ENCODE results near the gene KDM4F. TPM values are rescaled to one million over a fixed set of nuclear protein-coding genes. Genes with fewer than 3 reads are reported as not detected.
"Not testable (repeated sequence)": the region's sequence is repeated elsewhere in the genome, so short reads cannot be mapped to it uniquely, and the experiment has no call there.

Gene KDM4F
- total and polyA plus RNA-seq, 9 donors = not detected

- Histone ChIP-seq H3K27me3 (no peaks in the 10 kb centered on the region), H3K9me3 (no peaks in the 10 kb centered on the region), H3K27ac (no peak overlapping the region), H3K36me3 (no peaks in the 10 kb centered on the region), H3K4me3 (no peak overlapping the region), H3K4me1 (ENCODE audit: insufficient read depth) (no peaks in the 10 kb centered on the region)
- no peak for DNase-seq
- 37 to 56% (median 51%) methylated on average over 2 of the region's 2 CpGs for WGBS, 3 donors
- intact Hi-C loops (cut with DNase I) = no loop called here
- TF ChIP-seq POLR2A (IDR thresholded peaks at IDR 0.05) (no peak), EP300 (IDR thresholded peaks at IDR 0.05) (no peak)
- TF ChIP-seq, protein P1, sequence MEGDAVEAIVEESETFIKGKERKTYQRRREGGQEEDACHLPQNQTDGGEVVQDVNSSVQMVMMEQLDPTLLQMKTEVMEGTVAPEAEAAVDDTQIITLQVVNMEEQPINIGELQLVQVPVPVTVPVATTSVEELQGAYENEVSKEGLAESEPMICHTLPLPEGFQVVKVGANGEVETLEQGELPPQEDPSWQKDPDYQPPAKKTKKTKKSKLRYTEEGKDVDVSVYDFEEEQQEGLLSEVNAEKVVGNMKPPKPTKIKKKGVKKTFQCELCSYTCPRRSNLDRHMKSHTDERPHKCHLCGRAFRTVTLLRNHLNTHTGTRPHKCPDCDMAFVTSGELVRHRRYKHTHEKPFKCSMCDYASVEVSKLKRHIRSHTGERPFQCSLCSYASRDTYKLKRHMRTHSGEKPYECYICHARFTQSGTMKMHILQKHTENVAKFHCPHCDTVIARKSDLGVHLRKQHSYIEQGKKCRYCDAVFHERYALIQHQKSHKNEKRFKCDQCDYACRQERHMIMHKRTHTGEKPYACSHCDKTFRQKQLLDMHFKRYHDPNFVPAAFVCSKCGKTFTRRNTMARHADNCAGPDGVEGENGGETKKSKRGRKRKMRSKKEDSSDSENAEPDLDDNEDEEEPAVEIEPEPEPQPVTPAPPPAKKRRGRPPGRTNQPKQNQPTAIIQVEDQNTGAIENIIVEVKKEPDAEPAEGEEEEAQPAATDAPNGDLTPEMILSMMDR (IDR thresholded peaks at IDR 0.05) = no peak
These were observed 33.1 kb upstream of the KDM4F start for GRCh38 chr11:95016139-95016538.

GRCh38 chr11:95021468-95021867, 27.8 kb upstream of the KDM4F start:
- H3K4me3 ChIP-seq; intact Hi-C loops (cut with DNase I); H3K9me3 ChIP-seq; H3K27ac ChIP-seq; H3K36me3 ChIP-seq; DNase-seq; H3K27me3 ChIP-seq; H3K4me1 ChIP-seq (ENCODE audit: insufficient read depth): not testable (repeated sequence)
- WGBS, 3 donors = 74 to 77% (median 75%) methylated on average over 5 of the region's 5 CpGs

- DNase-seq = no peak
- Histone ChIP-seq H3K27ac (no peak within 1 kb of the TSS), H3K4me3 (no peak within 1 kb of the TSS), H3K4me1 (ENCODE audit: insufficient read depth) (no peaks in the 10 kb centered on the region), H3K27me3 (no peaks in the 10 kb centered on the region), H3K9me3 (no peaks in the 10 kb centered on the region), H3K36me3 (no peaks in the 10 kb centered on the region)
- 95 to 97% (median 95%) methylated on average over 1 of the region's 1 CpG for WGBS, 3 donors
- intact Hi-C loops (cut with DNase I) = no loop called here
- TF ChIP-seq, protein P1 (IDR thresholded peaks at IDR 0.05) = no peak
- no peak for TF ChIP-seq POLR2A (IDR thresholded peaks at IDR 0.05)
- no peak for TF ChIP-seq EP300 (IDR thresholded peaks at IDR 0.05)
These were observed 24.3 kb upstream of the KDM4F start, which contains the start of gene KDM4E for GRCh38 chr11:95024958-95025357. Gene KDM4E (plus strand): TSS chr11:95025258. CDS start chr11:95025558, 300 bp downstream.

DNA sequence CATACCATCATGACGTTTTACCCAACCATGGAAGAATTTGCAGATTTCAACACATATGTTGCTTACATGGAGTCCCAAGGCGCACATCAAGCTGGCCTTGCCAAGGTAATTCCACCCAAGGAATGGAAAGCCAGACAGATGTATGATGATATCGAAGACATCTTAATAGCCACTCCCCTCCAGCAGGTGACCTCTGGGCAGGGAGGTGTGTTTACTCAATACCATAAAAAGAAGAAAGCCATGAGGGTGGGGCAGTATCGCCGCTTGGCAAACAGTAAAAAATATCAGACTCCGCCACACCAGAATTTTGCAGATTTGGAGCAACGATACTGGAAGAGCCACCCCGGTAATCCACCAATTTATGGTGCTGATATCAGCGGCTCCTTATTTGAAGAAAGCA, 23.6 kb upstream of the KDM4F start:
- WGBS, 3 donors = 85 to 95% (median 86%) methylated on average over 5 to 8 of the region's 9 CpGs
- not testable (repeated sequence) for H3K27ac ChIP-seq

GRCh38 chr11:95028357-95028756, 20.9 kb upstream of the KDM4F start:
- H3K27ac ChIP-seq = no peak overlapping the region
- TF ChIP-seq POLR2A (IDR thresholded peaks at IDR 0.05) = no peak
- TF ChIP-seq EP300 (IDR thresholded peaks at IDR 0.05) = no peak
- TF ChIP-seq, protein P1 (IDR thresholded peaks at IDR 0.05) = no peak
- H3K4me1 ChIP-seq (ENCODE audit: insufficient read depth) = no peaks in the 10 kb centered on the region
- intact Hi-C loops (cut with DNase I) = no loop called here
- no peaks in the 10 kb centered on the region for H3K27me3 ChIP-seq
- 64 to 78% (median 69%) methylated on average over 3 of the region's 3 CpGs for whole genome bisulfite sequencing, 3 donors
- H3K36me3 ChIP-seq = no peaks in the 10 kb centered on the region
- H3K9me3 ChIP-seq = no peaks in the 10 kb centered on the region
- no peak overlapping the region for H3K4me3 ChIP-seq
- no peak for DNase-seq

More for the DNA sequence above, 23.6 kb upstream of the KDM4F start:
- intact Hi-C loops (cut with DNase I); H3K9me3 ChIP-seq; H3K36me3 ChIP-seq; H3K4me1 ChIP-seq (ENCODE audit: insufficient read depth); DNase-seq; H3K4me3 ChIP-seq; H3K27me3 ChIP-seq: not testable (repeated sequence)

- no peak for TF ChIP-seq POLR2A (IDR thresholded peaks at IDR 0.05)
- no peak for TF ChIP-seq EP300 (IDR thresholded peaks at IDR 0.05)
- TF ChIP-seq, protein P1 (IDR thresholded peaks at IDR 0.05) = no peak
- intact Hi-C loops (cut with DNase I) = no loop called here
- Histone ChIP-seq H3K36me3 (no peaks in the 10 kb centered on the region), H3K4me1 (ENCODE audit: insufficient read depth) (no peaks in the 10 kb centered on the region), H3K4me3 (no peak overlapping the region), H3K27me3 (no peaks in the 10 kb centered on the region), H3K9me3 (no peaks in the 10 kb centered on the region), H3K27ac (no peak overlapping the region)
- 83 to 95% (median 86%) methylated on average over 1 of the region's 1 CpG for WGBS, 3 donors
- no peak for DNase-seq
These were observed 16.2 kb upstream of the KDM4F start for GRCh38 chr11:95033051-95033450.
